Left renal pelvis (tissue), 4 donors: ENCODE data around the gene PDS5A. TPM values are rescaled to one million over a fixed set of nuclear protein-coding genes. Genes with fewer than 3 reads are reported as not detected.
"Not testable (repeated sequence)": the region's sequence is repeated elsewhere in the genome, so short reads cannot be mapped to it uniquely, and the experiment has no call there.

Source experiments
- DNase-seq, 4 donors: peaks; one replicate each; pipeline ENCODE4 v3.0.0-alpha.2; 2013; ENCODE audit warnings: low read depth in 4 of 4, low spot score in 3 of 4
- polyA plus RNA-seq, 4 donors: library from polyadenylated mRNA; unstranded; fragments of 120-200 nt; gene quantifications; one replicate each; pipeline ENCODE4 v1.2.1, GENCODE V29; 2013; ENCODE audit not compliant: insufficient read length in 4 of 4

Gene PDS5A
- polyA plus RNA-seq, 4 donors = 54.4 to 78.4 (median 70.3) TPM

GRCh38 chr4:39905019-39905418 lies 72.7 kb downstream of the PDS5A start:
- DNase-seq = not testable (repeated sequence)

DNA sequence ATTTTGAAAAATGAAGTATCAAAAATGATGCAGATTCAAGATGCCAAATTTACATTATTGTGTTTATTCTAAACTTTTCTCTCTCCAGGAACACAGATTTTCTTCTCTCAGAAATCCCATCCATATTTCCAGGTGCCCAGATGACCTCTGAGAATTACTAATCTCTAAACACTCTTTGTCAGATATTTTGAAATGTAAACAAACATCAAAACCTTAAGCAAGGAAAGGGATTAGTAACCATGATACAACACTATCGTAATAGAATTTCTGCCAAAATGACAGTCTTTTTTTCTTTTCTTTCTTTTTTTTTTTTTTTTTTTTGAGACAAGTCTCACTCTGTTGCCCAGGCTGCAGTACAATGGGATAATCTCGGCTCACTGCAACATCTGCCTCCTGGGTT lies 76.7 kb downstream of the PDS5A start:
- DNase-seq = no peak

GRCh38 chr4:39899291-39899690 lies 78.4 kb downstream of the PDS5A start:
- no peak for DNase-seq

GRCh38 chr4:39898015-39898414 lies 79.7 kb downstream of the PDS5A start:
- no peak for DNase-seq

- no peak for DNase-seq
Observed at GRCh38 chr4:39893693-39894072, 84.0 kb downstream of the PDS5A start.

DNA sequence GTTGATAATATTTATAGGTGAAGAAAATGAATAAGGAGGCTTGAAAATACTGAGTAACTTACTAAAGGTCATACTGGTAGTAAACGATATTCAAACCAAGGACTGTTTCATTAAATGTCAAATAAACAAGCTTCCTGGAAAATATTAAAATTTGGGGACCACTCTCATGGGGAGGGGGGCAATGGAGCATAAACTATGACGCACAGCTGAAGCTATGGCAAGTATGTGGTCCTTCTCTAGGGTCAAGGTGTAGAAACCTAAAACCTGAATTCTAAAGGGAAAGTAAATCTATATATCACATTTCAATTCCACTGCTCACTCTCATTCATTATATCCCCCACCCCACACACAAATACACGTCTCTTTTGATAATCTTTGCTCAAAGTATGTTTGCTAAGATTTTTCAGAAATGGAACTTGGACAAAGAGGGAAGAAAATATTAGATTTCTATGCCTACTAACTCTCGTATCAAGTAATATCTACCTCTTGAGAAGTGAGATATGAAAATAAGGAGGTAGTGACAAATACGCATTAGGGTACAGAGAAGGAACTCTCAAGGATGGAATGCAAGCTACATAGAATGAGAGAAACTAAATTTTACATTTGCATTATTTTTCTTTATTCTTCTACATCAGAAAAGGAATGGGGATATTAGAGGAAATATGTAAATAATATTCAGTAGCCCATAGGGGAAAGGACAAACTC lies 84.6 kb downstream of the PDS5A start:
- DNase-seq = no peak

- DNase-seq = no peak
Observed at GRCh38 chr4:39889226-39889625, 88.5 kb downstream of the PDS5A start.

DNA sequence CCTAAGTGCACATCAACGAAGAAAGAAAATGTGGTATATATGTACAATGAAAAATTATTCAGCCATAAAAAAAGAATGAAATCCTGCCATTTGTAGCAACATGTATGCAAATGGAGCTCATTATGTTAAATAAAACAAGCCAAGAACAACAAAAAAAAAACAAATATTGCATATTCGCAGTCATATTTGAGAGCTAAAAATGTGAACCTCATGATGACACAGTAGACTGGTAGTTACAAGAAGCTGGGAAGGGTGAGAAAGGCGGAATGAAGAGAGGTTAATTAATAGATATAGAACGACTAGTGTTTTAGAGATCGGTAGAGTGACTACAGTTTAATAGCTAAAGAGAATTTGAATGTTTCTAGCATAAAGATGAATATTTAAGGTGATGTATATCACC lies 89.2 kb downstream of the PDS5A start:
- DNase-seq = no peak

GRCh38 chr4:39883646-39884045 lies 94.1 kb downstream of the PDS5A start:
- DNase-seq = no peak

- DNase-seq = no peak
Observed at GRCh38 chr4:39881789-39882188, 95.9 kb downstream of the PDS5A start.

DNA sequence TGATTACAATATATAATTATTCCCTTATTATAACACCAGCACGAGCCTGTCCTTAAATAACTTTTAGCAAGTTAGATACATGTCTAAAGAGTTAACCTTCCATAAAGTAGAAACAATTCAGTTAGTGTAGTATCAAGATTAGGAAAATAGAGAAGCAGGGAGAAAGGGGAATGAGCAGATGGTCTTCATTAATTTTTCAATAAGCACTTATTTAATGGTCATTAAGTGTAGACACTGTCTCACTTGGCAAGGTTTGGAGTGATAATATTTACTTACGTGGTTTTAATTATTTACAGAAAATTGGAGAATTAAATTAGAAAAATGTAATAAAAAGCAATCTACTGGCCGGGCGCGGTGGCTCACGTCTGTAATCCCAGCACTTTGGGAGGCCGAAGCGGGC lies 99.7 kb downstream of the PDS5A start:
- no peak for DNase-seq

DNA sequence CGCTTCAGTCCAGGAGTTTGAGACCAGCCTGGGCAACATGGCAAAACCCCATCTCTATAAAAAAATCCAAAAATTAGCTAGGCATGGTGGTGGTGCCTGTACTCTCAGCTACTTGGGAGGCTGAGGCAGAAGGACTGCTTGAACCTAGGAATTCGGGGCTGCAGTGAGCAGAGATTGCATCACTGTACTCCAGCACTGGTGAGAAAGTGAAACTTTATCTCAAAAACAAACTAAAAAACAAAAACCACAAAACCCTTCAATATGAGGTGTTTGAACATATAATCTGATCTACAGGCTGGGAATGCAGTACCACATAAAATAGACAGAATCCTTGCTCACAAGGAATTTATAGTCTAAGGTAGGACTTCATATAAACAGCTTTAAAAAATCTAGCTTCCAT lies 103.9 kb downstream of the PDS5A start:
- no peak for DNase-seq

DNA sequence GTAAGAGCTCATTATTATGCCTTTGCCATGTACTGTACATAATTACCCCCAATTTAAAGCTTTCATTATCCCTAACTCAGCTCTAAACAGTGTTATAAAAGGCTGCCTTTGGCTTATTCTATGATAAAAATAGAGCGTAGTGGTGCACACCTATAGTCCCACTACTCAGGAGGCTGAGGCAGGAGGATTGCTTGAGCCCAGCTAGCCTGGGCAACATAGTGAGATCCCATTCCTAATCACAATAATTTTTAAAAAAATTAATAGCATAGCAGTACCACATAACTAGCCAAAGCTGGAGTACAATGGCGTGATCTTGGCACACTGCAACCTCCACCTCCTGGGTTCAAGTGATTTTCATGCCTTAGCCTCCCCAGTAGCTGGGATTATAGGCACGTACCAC lies 112.4 kb downstream of the PDS5A start:
- DNase-seq = no peak

DNA sequence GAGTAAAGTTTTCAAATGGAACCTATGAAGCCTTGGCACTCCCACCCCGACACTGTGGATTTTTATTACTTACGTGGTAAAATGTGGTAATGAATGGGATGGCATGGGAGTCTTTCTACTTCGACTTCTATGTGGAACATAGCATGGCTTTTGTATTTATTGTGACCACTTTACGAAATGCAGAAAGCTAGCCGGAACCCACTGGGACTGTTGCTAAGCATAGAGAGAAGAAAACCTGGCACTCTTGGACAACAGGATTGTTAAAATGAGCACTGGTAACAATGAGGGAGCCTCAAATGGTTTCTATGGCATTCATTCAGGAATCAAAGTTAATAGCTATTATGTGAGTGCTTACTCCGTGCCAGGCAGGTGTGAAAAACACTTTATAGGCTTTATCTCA lies 113.3 kb downstream of the PDS5A start:
- DNase-seq = no peak

DNA sequence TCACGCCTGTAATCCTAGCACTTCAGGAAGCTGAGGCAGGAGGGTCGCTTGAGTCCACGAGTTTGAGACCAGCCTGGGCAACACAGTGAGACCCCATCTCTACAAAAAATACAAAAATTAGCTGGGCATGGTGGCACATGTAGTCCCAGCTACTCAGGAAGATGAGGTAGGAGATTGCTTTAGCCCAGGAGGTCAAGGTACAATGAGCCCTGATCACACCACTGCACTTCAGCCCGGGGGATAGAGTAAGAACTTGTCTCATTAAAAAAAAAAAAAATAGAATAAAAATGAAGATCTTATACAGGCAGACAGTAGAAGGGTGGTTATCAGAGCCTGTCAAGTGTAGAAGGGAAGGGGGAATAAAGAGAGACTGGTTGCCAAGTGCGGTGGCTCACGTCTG lies 116.9 kb downstream of the PDS5A start:
- no peak for DNase-seq

GRCh38 chr4:39855909-39856512 lies 121.7 kb downstream of the PDS5A start:
- no peak for DNase-seq

GRCh38 chr4:39852636-39853035 lies 125.1 kb downstream of the PDS5A start:
- no peak for DNase-seq

- DNase-seq = no peak
Observed at GRCh38 chr4:39850727-39851126, 127.0 kb downstream of the PDS5A start.

GRCh38 chr4:39846705-39847104 lies 131.0 kb downstream of the PDS5A start:
- DNase-seq = no peak

- no peak for DNase-seq
Observed at GRCh38 chr4:39846120-39846519, 131.6 kb downstream of the PDS5A start.

DNA sequence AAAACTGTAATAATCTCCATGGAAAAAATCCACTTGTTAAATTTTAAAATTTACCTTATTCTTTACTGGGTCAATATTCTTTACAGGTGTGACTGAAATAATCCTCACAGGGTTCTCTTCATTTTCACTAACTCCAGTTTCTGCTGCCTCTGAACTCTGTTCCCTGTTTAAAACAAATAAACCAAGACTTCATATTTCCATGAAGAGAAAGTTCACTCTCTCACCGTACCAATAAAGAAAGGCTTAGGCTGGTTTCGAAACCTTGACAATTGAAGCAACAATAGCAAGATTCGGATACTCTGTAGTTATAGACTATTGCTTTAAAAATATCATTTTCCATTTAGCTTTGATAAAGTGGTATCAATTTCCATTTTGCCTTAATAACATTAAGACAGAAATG lies 135.8 kb downstream of the PDS5A start:
- no peak for DNase-seq

DNA sequence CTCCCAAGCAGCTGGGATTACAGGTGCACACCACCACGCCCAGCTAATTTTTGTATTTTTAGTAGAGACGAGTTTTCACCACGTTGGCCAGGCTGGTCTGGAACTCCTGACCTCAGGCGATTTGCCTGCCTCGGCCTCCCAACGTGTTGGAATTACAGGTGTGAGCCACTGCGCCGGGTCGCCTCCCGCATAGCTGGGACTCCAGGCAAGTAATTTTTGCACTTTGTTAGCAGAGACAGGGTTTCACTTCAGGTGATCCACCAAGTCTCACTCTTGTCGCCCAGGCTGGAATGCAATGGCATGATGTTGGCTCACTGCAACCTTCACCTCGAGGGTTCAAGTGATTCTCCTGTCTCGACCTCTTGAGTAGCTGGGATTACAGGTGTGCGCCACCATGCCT lies 137.2 kb downstream of the PDS5A start:
- not testable (repeated sequence) for DNase-seq

DNA sequence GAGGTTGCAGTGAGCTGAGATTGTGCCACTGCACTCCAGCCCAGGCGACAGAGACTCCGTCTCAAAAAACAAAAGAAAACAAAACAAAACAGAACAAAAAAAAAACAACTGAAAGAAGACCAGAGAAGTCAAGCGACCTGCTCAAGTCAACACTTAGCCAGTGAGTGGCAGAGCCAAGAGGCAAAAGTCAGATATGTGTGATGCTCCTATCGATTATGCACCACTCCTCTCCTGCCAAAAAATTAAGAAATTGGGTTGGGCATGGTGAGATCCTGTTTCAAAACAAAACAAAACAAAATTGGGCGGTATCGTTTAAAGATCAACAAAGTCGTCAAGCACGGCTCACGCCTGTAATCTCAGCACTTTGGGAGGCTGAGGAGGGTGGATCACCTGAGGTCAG lies 137.7 kb downstream of the PDS5A start:
- no peak for DNase-seq
